H9 (cell line): Measurements from ENCODE around the gene SYK. TPM values are rescaled to one million over a fixed set of nuclear protein-coding genes. Genes with fewer than 3 reads are reported as not detected.

Experiments used
- DNase-seq: peaks from one replicate; pipeline ENCODE4 v3.0.0-alpha.2; 2017
- H2AFZ ChIP-seq: one replicate; pipeline ENCODE4 v1.6.1; 2013; ENCODE audit warnings: mild to moderate bottlenecking, low read length, control low read depth, moderate library complexity
- H2AK5ac ChIP-seq: 2 replicates; pipeline ENCODE4 v1.6.1; 2013; ENCODE audit warnings: low read length, control low read depth, mixed read lengths; ENCODE audit not compliant: insufficient read length
- H2BK120ac ChIP-seq: one replicate; pipeline ENCODE4 v1.6.1; 2013; ENCODE audit warnings: low read depth, mild to moderate bottlenecking, low read length, control low read depth, inconsistent platforms; ENCODE audit not compliant: poor library complexity, severe bottlenecking
- H2BK12ac ChIP-seq: 2 replicates; pipeline ENCODE4 v1.6.1; 2013; ENCODE audit warnings: low read length, control low read depth, mixed read lengths, low read depth; ENCODE audit not compliant: insufficient read length
- H2BK15ac ChIP-seq: 2 replicates; pipeline ENCODE4 v1.6.1; 2013; ENCODE audit warnings: low read depth, low read length, control low read depth
- H2BK20ac ChIP-seq: one replicate; pipeline ENCODE4 v1.6.1; 2013; ENCODE audit warnings: low read depth, mild to moderate bottlenecking, low read length, control low read depth, inconsistent platforms; ENCODE audit not compliant: poor library complexity, severe bottlenecking
- H2BK5ac ChIP-seq: 2 replicates; pipeline ENCODE4 v1.6.1; 2013; ENCODE audit warnings: low read length, control low read depth, mixed read lengths; ENCODE audit not compliant: insufficient read length
- H3K14ac ChIP-seq: 2 replicates; pipeline ENCODE4 v1.6.1; 2013; ENCODE audit warnings: low read length, control low read depth; ENCODE audit not compliant: insufficient read depth
- H3K18ac ChIP-seq: 2 replicates; pipeline ENCODE4 v1.6.1; 2013; ENCODE audit warnings: low read depth, mild to moderate bottlenecking, mixed read lengths, low read length, control low read depth; ENCODE audit not compliant: insufficient read length
- H3K23ac ChIP-seq: 2 replicates; pipeline ENCODE4 v1.6.1; 2013; ENCODE audit warnings: low read length, control low read depth, mixed read lengths, low read depth; ENCODE audit not compliant: insufficient read length
- H3K23me2 ChIP-seq: 2 replicates; pipeline ENCODE4 v1.6.1; 2013; ENCODE audit warnings: low read depth, mild to moderate bottlenecking, mixed read lengths, low read length, control low read depth; ENCODE audit not compliant: insufficient read length, poor library complexity, severe bottlenecking
- H3K27ac ChIP-seq: 2 replicates; pipeline ENCODE4 v1.5.1; 2013; ENCODE audit warnings: low read length, control low read depth, mixed read lengths, low read depth; ENCODE audit not compliant: insufficient read length
- H3K27me3 ChIP-seq: 2 replicates; pipeline ENCODE4 v1.6.1; 2013; ENCODE audit warnings: low read length, control low read depth, inconsistent platforms; ENCODE audit not compliant: insufficient read depth
- H3K4ac ChIP-seq: 2 replicates; pipeline ENCODE4 v1.6.1; 2013; ENCODE audit warnings: low read depth, mild to moderate bottlenecking, control low read depth, inconsistent platforms, low read length, moderate library complexity
- H3K4me1 ChIP-seq: 2 replicates; pipeline ENCODE4 v1.6.1; 2013; ENCODE audit warnings: low read length, control low read depth, inconsistent platforms; ENCODE audit not compliant: insufficient read depth
- H3K4me2 ChIP-seq: 2 replicates; pipeline ENCODE4 v1.6.1; 2013; ENCODE audit warnings: low read length, control low read depth, mixed read lengths; ENCODE audit not compliant: insufficient read length, insufficient read depth
- H3K56ac ChIP-seq: 2 replicates; pipeline ENCODE4 v1.6.1; 2013; ENCODE audit warnings: low read depth, mild to moderate bottlenecking, mixed read lengths, low read length, control low read depth; ENCODE audit not compliant: insufficient read length
- H3K79me1 ChIP-seq: 2 replicates; pipeline ENCODE4 v1.6.1; 2013; ENCODE audit warnings: low read depth, mild to moderate bottlenecking, moderate library complexity, low read length, control low read depth, inconsistent platforms; ENCODE audit not compliant: insufficient read depth, poor library complexity, severe bottlenecking
- H3K79me2 ChIP-seq: 2 replicates; pipeline ENCODE4 v1.6.1; 2013; ENCODE audit warnings: low read length, control low read depth, inconsistent platforms; ENCODE audit not compliant: insufficient read depth
- H3K9ac ChIP-seq: 2 replicates; pipeline ENCODE4 v1.6.1; 2013; ENCODE audit warnings: low read length, control low read depth, mixed read lengths; ENCODE audit not compliant: insufficient read length; ENCODE audit errors: extremely low read depth
- H3K9me3 ChIP-seq: one replicate; pipeline ENCODE4 v1.6.1; 2013; ENCODE audit warnings: low read depth, low read length, inconsistent platforms; ENCODE audit not compliant: control insufficient read depth
- H3T11ph ChIP-seq: one replicate; pipeline ENCODE4 v1.6.1; 2013; ENCODE audit warnings: mild to moderate bottlenecking, low read length, control low read depth, inconsistent platforms
- H4K20me1 ChIP-seq: one replicate; pipeline ENCODE4 v1.6.1; 2013; ENCODE audit not compliant: control insufficient read depth, insufficient read length, insufficient read depth
- H4K5ac ChIP-seq: 2 replicates; pipeline ENCODE4 v1.6.1; 2013; ENCODE audit warnings: low read depth, mild to moderate bottlenecking, mixed read lengths, low read length, control low read depth; ENCODE audit not compliant: insufficient read length
- H4K8ac ChIP-seq: replicated peaks from 2 replicates; pipeline ENCODE4 v1.6.1; 2013; ENCODE audit warnings: low read length, control low read depth, mixed read lengths, low read depth; ENCODE audit not compliant: insufficient read length
- H4K91ac ChIP-seq: 2 replicates; pipeline ENCODE4 v1.6.1; 2013; ENCODE audit warnings: low read depth, mild to moderate bottlenecking, moderate library complexity, mixed read lengths, low read length, control low read depth; ENCODE audit not compliant: insufficient read length
- H3K27ac Mint-ChIP-seq, 3 experiments: 2 replicates in 2 of 3; 3 replicates in 1 of 3; pipeline ENCODE4 v1.8.0; 2020 to 2021; ENCODE audit warnings: mixed read lengths in 3 of 3, mild to moderate bottlenecking in 1 of 3, moderate library complexity in 1 of 3
- H3K27me3 Mint-ChIP-seq: 2 replicates; pipeline ENCODE4 v1.8.0; 2021; ENCODE audit warnings: low read depth, mild to moderate bottlenecking, moderate library complexity, mixed read lengths
- H3K36me3 Mint-ChIP-seq, 3 experiments: 2 replicates in 2 of 3; 3 replicates in 1 of 3; pipeline ENCODE4 v1.8.0; 2020 to 2021; ENCODE audit warnings: low read depth in 3 of 3, mixed read lengths in 3 of 3; ENCODE audit not compliant: insufficient read depth in 1 of 3
- H3K4me1 Mint-ChIP-seq, 2 experiments: 2 replicates each; pipeline ENCODE4 v1.8.0; 2020; ENCODE audit warnings: mixed read lengths in 2 of 2
- H3K4me3 Mint-ChIP-seq, 2 experiments: 2 replicates in 1 of 2; 3 replicates in 1 of 2; pipeline ENCODE4 v1.8.0; 2020 to 2021; ENCODE audit warnings: mild to moderate bottlenecking in 2 of 2, mixed read lengths in 2 of 2, moderate library complexity in 1 of 2
- H3K9me3 Mint-ChIP-seq, 2 experiments: 2 replicates in 1 of 2; 3 replicates in 1 of 2; pipeline ENCODE4 v1.8.0; 2020; ENCODE audit warnings: mild to moderate bottlenecking in 2 of 2, mixed read lengths in 2 of 2, moderate library complexity in 1 of 2
- WGBS: extraction: QIAGEN DNeasy Blood & Tissue Kit; methylation state at CpG from one replicate; pipeline ENCODE4 v1.1.7; 2013; ENCODE audit warnings: missing lambda C conversion rate, low lambda C conversion rate, mixed read lengths; ENCODE audit not compliant: insufficient read length; ENCODE audit errors: extremely low coverage; 5-methylcytosine and 5-hydroxymethylcytosine counted together
- total RNA-seq: library from RNA; stranded (reverse); gene quantifications from 2 replicates; pipeline ENCODE4 v1.2.1, GENCODE V29; 2021
- TF ChIP-seq, protein P1 (sequence below): fragments of 200-600 bp; sonication (generic); conservative IDR thresholded peaks from 3 replicates; pipeline ENCODE4 v1.8.0; 2021; ENCODE audit warnings: antibody characterized with exemption, mild to moderate bottlenecking

Gene SYK
- total RNA-seq, 1 experiment from 2014 or later, result 7.9 TPM

DNA sequence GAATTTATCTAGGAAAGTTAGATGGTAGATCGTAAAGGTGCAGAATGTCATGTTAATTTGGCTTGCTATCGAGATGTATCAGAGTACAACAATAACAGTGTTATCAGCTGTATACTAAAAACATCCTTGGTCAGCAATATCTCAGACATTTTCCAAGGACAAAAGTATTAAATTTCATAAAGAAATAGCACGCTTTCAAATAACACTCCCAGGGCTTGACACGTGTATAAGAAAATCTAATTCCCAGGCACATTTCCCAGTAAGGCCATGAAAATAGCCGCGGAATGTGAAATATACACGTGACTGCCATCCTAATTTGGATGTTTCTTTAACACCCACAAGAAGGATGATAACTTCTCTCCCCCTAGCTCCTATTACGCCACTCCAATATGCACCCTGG lies 17.7 kb upstream of the SYK start:
- Histone ChIP-seq H3K23me2 (no peaks in the 10 kb centered on the region), H3K79me2 (no peaks in the 10 kb centered on the region), H3K18ac (no peak overlapping the region), H2BK12ac (peak overlapping the region; percentile 94), H3K4me1 (peaks cover 10% of the 10 kb centered on the region; the same call in 1 of the 2 replicates), H4K91ac (no peak overlapping the region), H2BK120ac (no peak overlapping the region), H2BK15ac (no peak overlapping the region), H3T11ph (no peak overlapping the region), H2BK20ac (no peak overlapping the region), H3K9ac (no peak overlapping the region), H4K8ac (no peak overlapping the region), H3K14ac (no peak overlapping the region), H3K27ac (no peak overlapping the region), H2BK5ac (no peak overlapping the region), H3K79me1 (no peaks in the 10 kb centered on the region), H3K27me3 (no peaks in the 10 kb centered on the region), H2AK5ac (peak overlapping the region; percentile 6), H4K5ac (no peak overlapping the region), H3K4me2 (no peak overlapping the region), H3K23ac (no peak overlapping the region), H3K56ac (no peak overlapping the region), H2AFZ (no peak overlapping the region), H3K4ac (no peak overlapping the region), H4K20me1 (no peaks in the 10 kb centered on the region), H3K9me3 (no peaks in the 10 kb centered on the region)
- Mint-ChIP-seq H3K36me3 (no peaks in the 10 kb centered on the region; a peak in 1 of 7 replicates), H3K4me1 (peaks cover 43 to 60% of the 10 kb centered on the region in 2 experiments), H3K4me3 (no peak overlapping the region), H3K27ac (peak overlapping the region in 2 of 3 experiments; percentile 74 to 99; a peak in 3 of 7 replicates), H3K27me3 (no peaks in the 10 kb centered on the region), H3K9me3 (no peaks in the 10 kb centered on the region; a peak in 1 of 5 replicates)
- no CpG with 5 or more reads among the region's 8 CpGs for WGBS
- TF ChIP-seq, protein P1, sequence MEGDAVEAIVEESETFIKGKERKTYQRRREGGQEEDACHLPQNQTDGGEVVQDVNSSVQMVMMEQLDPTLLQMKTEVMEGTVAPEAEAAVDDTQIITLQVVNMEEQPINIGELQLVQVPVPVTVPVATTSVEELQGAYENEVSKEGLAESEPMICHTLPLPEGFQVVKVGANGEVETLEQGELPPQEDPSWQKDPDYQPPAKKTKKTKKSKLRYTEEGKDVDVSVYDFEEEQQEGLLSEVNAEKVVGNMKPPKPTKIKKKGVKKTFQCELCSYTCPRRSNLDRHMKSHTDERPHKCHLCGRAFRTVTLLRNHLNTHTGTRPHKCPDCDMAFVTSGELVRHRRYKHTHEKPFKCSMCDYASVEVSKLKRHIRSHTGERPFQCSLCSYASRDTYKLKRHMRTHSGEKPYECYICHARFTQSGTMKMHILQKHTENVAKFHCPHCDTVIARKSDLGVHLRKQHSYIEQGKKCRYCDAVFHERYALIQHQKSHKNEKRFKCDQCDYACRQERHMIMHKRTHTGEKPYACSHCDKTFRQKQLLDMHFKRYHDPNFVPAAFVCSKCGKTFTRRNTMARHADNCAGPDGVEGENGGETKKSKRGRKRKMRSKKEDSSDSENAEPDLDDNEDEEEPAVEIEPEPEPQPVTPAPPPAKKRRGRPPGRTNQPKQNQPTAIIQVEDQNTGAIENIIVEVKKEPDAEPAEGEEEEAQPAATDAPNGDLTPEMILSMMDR, result no peak
- no peak for DNase-seq
